ENCODE results near the gene ZNF335.
"Not testable (repeated sequence)": the region's sequence is repeated elsewhere in the genome, so short reads cannot be mapped to it uniquely, and the experiment has no call there.

Gene ZNF335

GRCh38 chr20:46000262-46000996, 28.4 kb upstream of the ZNF335 start:
- no peak for DNase-seq

GRCh38 chr20:45999557-46000261, 27.7 kb upstream of the ZNF335 start:
- DNase-seq: no peak

- DNase-seq: no peak
Measured at GRCh38 chr20:45998761-45999160, 26.8 kb upstream of the ZNF335 start.

GRCh38 chr20:45998337-45998736, 26.3 kb upstream of the ZNF335 start:
- DNase-seq: no peak

GRCh38 chr20:45997187-45997586, 25.2 kb upstream of the ZNF335 start:
- DNase-seq: no peak

- DNase-seq: not testable (repeated sequence)
Measured at GRCh38 chr20:45995495-45996097, 23.6 kb upstream of the ZNF335 start.

- no peak for DNase-seq
Measured at GRCh38 chr20:45994761-45995493, 22.9 kb upstream of the ZNF335 start.

- DNase-seq: no peak
Measured at GRCh38 chr20:45993197-45993951, 21.4 kb upstream of the ZNF335 start.

GRCh38 chr20:45991616-45992015, 19.6 kb upstream of the ZNF335 start:
- no peak for DNase-seq

- not testable (repeated sequence) for DNase-seq
Measured at GRCh38 chr20:45988830-45989229, 16.8 kb upstream of the ZNF335 start.

- DNase-seq: peak; percentile 45
Measured at GRCh38 chr20:45987108-45987780, 15.2 kb upstream of the ZNF335 start.

GRCh38 chr20:45985573-45985972, 13.6 kb upstream of the ZNF335 start:
- DNase-seq: no peak

- DNase-seq: no peak
Measured at GRCh38 chr20:45983279-45983743, 11.3 kb upstream of the ZNF335 start.

GRCh38 chr20:45981261-45981660, 9.3 kb upstream of the ZNF335 start:
- DNase-seq: no peak

GRCh38 chr20:45976086-45976485, 4.1 kb upstream of the ZNF335 start:
- no peak for DNase-seq

- no peak for DNase-seq
Measured at GRCh38 chr20:45975686-45976085, 3.7 kb upstream of the ZNF335 start.

- no peak for DNase-seq
Measured at GRCh38 chr20:45974896-45975565, 3.0 kb upstream of the ZNF335 start.

- no peak for DNase-seq
Measured at GRCh38 chr20:45972500-45973183, 639 bp upstream of the ZNF335 start.

- DNase-seq: no peak
Measured at GRCh38 chr20:45971425-45971674, 653 bp downstream of the ZNF335 start.

GRCh38 chr20:45970646-45971424, 1.2 kb downstream of the ZNF335 start:
- no peak for DNase-seq

Data from NCI-H774 (cell line).